ENCODE data around the gene TMEM163.
"Not testable (repeated sequence)": the region's sequence is repeated elsewhere in the genome, so short reads cannot be mapped to it uniquely, and the experiment has no call there.

Gene TMEM163

DNA sequence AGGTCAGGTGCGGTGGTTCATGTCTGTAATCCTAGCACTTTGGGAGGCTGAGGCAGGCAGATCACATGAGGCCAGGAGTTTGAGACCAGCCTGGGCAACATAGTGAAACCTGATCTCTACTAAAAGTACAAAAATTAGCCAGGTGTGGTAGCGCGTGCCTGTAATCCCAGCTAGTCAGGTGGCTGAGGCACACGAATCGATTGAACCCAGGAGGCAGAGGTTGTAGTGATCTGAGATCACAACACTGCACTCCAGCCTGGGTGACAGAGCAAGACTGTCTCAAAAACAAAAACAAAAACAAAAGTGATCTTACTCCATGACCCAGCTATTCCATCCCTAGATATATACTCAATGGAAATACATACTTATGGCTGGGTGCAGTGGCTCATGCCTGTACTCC, 153.8 kb downstream of the TMEM163 start:
- H3K4me3 Mint-ChIP-seq; H3K36me3 Mint-ChIP-seq (ENCODE audit: low read depth); H3K27ac Mint-ChIP-seq; H3K9me3 Mint-ChIP-seq; H3K4me1 Mint-ChIP-seq (ENCODE audit: low read depth); H3K27me3 Mint-ChIP-seq (ENCODE audit: low read depth): not testable (repeated sequence)

DNA sequence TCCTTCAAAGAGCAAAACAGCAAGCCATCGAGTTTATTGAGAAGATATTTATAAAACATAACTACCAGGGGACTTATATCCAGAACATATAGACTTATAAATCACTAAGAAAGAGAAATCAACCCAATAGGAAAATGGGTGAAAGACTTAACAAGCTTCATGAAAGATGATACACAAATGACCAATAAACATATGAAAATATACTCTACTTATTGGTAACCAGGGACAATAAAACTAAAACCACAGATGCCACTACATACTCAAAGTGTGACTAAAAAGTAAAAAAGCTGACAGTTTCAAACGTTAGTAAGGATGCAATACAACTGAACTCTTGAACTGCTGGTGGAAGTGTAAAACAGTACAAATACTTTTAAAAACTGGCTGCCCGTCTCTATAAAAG, 154.3 kb downstream of the TMEM163 start:
- Mint-ChIP-seq H3K9me3 (no peaks in the 10 kb centered on the region), H3K27me3 (ENCODE audit: low read depth) (peaks cover 9% of the 10 kb centered on the region), H3K36me3 (ENCODE audit: low read depth) (no peaks in the 10 kb centered on the region), H3K27ac (no peak overlapping the region), H3K4me1 (ENCODE audit: low read depth) (no peaks in the 10 kb centered on the region), H3K4me3 (no peak overlapping the region)

DNA sequence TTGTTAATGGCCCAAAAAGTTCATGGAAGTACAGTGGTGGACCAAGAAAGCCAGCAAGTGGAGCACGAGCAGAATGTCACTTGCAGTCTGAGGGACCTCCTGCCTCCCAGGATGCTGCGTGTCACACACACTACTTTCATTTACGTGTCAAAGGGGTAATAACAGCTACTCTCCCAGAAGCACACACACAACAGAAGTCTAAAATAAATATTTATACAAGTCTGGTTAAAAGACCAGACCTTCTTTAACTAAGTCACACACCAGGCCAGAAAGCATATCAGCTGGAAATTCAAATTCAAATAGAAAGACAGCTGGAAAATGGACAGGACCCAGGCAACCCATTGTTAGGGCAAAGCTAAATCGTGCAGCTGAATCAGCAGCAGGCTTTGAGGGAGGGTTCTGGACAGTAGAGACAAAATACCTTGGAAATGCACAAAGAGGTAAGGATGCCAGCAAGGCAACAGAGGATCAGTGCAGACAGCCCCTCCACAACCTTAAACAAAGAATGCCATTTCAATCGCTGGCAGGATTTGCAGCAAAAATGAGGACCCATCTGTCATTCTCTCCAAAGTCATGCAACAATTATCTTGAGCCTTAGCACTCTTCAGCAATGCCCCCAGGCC, 160.5 kb downstream of the TMEM163 start:
- Mint-ChIP-seq H3K9me3 (no peaks in the 10 kb centered on the region), H3K27me3 (ENCODE audit: low read depth) (no peaks in the 10 kb centered on the region), H3K4me3 (no peak overlapping the region), H3K36me3 (ENCODE audit: low read depth) (no peaks in the 10 kb centered on the region), H3K27ac (no peak overlapping the region), H3K4me1 (ENCODE audit: low read depth) (no peaks in the 10 kb centered on the region)

DNA sequence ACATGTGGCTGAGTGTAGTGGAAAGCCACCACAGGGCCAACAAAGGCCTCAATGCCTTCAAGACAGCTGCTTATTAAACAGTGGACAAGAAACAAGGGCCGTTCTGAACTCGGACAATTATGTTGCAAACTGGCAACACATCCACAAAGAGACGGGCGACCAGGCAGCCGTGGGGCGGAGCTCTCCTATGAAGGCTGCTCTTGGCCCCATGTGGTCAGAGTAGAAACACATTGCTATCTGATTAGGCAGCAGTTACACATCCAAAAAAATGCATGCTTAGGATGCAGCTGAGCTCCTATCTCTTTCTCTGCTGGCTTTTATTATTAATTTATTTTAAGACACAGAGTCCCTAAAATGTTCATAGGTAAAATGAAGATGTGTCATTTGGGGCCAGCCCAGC, 163.4 kb downstream of the TMEM163 start:
- no peaks in the 10 kb centered on the region for H3K27me3 Mint-ChIP-seq (ENCODE audit: low read depth)
- no peak overlapping the region for H3K27ac Mint-ChIP-seq
- H3K4me3 Mint-ChIP-seq, result no peak overlapping the region
- H3K4me1 Mint-ChIP-seq (ENCODE audit: low read depth), result no peaks in the 10 kb centered on the region
- no peaks in the 10 kb centered on the region for H3K9me3 Mint-ChIP-seq
- H3K36me3 Mint-ChIP-seq (ENCODE audit: low read depth), result no peaks in the 10 kb centered on the region

DNA sequence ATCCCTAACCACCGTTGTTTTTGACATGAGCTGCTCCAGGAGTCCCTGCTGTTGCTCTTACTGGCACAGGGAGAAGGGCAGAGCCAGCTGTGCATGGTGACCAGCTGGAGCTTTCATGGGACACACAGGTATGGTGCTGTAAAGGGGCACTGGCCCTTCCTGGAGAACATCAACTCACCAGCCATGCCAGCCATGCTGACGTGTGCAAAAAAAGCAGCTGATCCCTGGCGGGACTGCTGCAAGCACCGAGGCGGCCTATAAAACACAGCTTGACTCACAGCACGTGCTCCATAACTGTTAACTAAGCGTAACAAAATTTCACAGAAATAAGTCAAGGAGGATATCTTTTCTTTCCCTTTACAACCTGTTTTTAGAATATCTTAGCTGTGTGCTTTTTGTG, 165.1 kb downstream of the TMEM163 start:
- H3K27ac Mint-ChIP-seq, result no peak overlapping the region
- no peaks in the 10 kb centered on the region for H3K9me3 Mint-ChIP-seq
- no peaks in the 10 kb centered on the region for H3K27me3 Mint-ChIP-seq (ENCODE audit: low read depth)

DNA sequence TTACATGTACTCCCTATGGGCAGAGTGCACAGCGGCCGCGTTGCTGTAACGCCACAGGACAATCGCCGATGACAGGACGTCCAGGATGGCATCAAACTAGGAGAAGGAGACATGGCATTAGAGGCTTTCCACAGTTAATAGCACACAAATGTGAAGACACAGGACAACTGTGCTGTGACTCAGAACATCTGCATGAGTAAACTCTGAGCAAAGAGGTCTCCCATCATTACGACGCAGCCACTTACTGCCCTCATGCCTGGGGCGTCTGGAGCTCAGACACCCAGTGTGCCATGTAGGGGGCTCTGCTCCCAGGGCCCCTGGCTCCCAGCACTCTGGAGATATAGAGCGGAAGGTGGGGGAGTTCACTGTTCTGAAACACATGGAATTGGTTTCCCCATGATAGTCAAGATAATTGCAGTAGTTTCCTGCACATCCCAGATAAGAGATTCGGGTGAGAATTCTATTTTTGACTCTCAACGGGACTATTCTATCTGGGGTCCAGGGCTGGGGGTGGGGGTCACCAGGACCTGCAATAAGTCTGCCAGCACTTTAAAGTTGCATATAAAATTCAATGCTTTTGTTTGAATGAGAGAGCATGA, 168.1 kb downstream of the TMEM163 start:
- Mint-ChIP-seq H3K4me1 (ENCODE audit: low read depth) (no peaks in the 10 kb centered on the region), H3K4me3 (no peak overlapping the region), H3K27ac (no peak overlapping the region), H3K9me3 (no peaks in the 10 kb centered on the region), H3K36me3 (ENCODE audit: low read depth) (no peaks in the 10 kb centered on the region), H3K27me3 (ENCODE audit: low read depth) (no peaks in the 10 kb centered on the region)

More for the DNA sequence above, 165.1 kb downstream of the TMEM163 start:
- Mint-ChIP-seq H3K4me3 (no peak overlapping the region), H3K36me3 (ENCODE audit: low read depth) (no peaks in the 10 kb centered on the region), H3K4me1 (ENCODE audit: low read depth) (no peaks in the 10 kb centered on the region)

DNA sequence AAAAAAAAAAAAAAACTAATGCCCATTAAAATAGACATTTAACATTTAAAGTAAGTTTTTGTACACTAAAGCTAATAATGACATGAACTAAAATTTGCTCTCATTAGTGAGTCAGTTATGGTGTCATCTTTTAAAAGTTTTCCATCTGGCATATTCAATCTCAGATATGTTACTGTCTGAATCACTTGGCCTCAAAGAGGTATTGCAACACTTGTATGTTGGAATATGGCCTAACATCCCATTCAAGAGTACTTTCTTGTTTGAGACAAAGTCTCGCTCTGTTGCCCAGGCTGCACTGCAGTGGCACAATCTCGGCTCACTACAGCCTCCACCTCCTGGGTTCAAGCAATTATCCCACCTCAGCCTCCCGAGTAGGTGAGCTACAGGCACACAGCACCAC, 169.7 kb downstream of the TMEM163 start:
- H3K27ac Mint-ChIP-seq, result no peak overlapping the region
- no peaks in the 10 kb centered on the region for H3K36me3 Mint-ChIP-seq (ENCODE audit: low read depth)
- H3K9me3 Mint-ChIP-seq, result no peaks in the 10 kb centered on the region
- H3K4me3 Mint-ChIP-seq, result no peak overlapping the region
- no peaks in the 10 kb centered on the region for H3K4me1 Mint-ChIP-seq (ENCODE audit: low read depth)
- H3K27me3 Mint-ChIP-seq (ENCODE audit: low read depth), result no peaks in the 10 kb centered on the region

DNA sequence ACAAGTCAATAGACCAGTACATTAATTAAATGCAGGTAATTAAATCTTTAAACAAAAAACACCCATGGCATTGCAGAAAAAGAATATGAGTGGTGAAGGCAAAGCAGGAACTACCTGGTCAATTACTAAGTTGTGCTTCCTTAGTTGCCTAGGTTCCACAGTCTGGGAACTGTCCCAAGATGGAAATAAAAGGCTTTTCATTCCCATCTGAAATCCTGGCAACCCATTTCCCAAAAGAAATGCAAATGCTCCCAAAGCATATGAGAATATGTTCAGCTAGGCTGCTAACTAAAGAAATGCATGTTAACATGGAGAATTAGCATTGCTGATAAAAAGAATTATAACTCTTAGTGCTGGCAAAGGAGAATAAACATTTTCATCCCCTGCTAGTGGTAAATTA, 177.8 kb downstream of the TMEM163 start:
- Mint-ChIP-seq H3K27me3 (ENCODE audit: low read depth) (no peaks in the 10 kb centered on the region), H3K4me3 (no peak overlapping the region), H3K36me3 (ENCODE audit: low read depth) (no peaks in the 10 kb centered on the region), H3K9me3 (no peaks in the 10 kb centered on the region), H3K4me1 (ENCODE audit: low read depth) (no peaks in the 10 kb centered on the region), H3K27ac (no peak overlapping the region)

DNA sequence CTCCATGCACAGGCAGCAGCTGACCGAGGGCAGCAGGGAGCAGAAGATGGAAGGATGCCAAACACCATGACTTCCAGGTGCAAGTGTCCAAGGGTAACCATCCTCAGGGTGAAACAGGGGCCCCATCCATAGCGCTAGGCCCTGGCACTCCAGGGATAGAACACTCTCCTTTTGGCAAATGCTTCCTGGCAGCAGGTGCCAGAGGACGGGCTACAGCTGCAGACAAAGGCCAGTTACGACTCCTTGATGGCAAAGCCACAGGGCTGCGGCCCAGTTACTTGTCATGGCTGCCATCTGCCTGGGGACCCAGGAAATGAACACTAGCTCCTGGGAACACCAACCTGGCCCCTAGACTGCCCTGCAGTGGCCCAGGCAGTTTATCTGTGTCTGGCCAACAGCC, 178.8 kb downstream of the TMEM163 start:
- no peaks in the 10 kb centered on the region for H3K27me3 Mint-ChIP-seq (ENCODE audit: low read depth)
- H3K36me3 Mint-ChIP-seq (ENCODE audit: low read depth), result no peaks in the 10 kb centered on the region
- no peaks in the 10 kb centered on the region for H3K9me3 Mint-ChIP-seq

DNA sequence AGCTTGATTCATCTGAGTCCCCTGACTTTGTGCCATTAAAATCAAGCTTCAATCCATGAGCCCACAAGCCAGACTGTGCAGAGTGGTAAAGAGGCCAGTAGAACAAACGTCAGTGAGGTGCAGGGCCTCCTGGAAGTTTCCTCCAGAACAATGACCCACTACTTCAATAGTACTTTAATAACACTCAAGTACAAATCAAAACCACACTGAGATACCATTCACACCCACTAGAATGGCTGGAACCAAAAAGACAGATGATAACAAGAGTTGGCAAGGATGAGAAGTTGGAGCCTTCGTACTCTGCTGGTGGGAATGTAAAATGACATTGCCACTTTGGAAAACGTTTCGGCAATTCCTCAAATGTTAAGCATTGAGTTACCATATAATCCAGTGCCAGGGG, 181.1 kb downstream of the TMEM163 start:
- Mint-ChIP-seq H3K36me3 (ENCODE audit: low read depth) (no peaks in the 10 kb centered on the region), H3K4me1 (ENCODE audit: low read depth) (no peaks in the 10 kb centered on the region), H3K4me3 (no peak overlapping the region), H3K27ac (no peak overlapping the region), H3K27me3 (ENCODE audit: low read depth) (no peaks in the 10 kb centered on the region), H3K9me3 (no peaks in the 10 kb centered on the region)

More for the DNA sequence above, 178.8 kb downstream of the TMEM163 start:
- H3K4me3 Mint-ChIP-seq, result no peak overlapping the region
- H3K27ac Mint-ChIP-seq, result no peak overlapping the region
- no peaks in the 10 kb centered on the region for H3K4me1 Mint-ChIP-seq (ENCODE audit: low read depth)

DNA sequence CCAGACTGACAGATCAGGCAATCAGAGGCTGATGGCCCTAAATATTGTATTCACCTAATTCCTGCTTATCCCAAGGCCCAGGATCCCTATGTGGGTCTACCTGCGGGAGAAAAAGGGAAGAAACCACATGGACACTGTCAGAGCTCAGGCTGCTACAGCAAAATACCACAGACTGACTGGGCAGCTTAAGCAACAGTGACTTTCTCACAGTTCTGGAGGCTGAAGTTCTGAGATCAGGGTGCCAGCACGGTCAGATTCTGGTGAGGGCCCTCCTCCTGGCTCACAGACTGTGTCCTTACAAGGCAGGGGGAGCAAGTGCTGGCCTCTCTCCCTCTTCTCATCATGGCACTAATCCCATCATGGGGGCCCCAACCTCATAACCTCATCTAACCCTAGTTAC, 181.7 kb downstream of the TMEM163 start:
- no peaks in the 10 kb centered on the region for H3K9me3 Mint-ChIP-seq

DNA sequence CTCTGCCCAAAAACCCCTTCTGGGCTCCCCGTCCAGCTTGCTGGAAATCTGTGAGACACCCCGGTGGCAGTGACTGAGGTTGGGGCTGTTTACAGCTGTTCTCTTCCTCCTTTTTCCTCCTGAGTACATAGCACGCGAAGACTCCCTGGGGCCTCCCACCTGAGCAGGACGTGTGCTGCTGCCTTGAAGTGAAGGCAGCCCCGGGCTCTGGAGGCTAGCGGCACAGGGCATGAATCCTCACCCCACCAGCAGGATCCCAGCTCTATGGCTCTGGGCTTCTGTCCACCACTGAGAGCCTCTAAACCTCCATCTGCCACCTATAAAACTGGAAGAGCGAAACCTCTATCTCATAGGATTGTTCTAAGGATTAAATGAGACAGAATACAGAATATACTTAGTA, 182.5 kb downstream of the TMEM163 start:
- no peaks in the 10 kb centered on the region for H3K4me1 Mint-ChIP-seq (ENCODE audit: low read depth)
- no peak overlapping the region for H3K27ac Mint-ChIP-seq
- H3K4me3 Mint-ChIP-seq, result no peak overlapping the region
- no peaks in the 10 kb centered on the region for H3K9me3 Mint-ChIP-seq
- H3K36me3 Mint-ChIP-seq (ENCODE audit: low read depth), result no peaks in the 10 kb centered on the region
- no peaks in the 10 kb centered on the region for H3K27me3 Mint-ChIP-seq (ENCODE audit: low read depth)

More for the DNA sequence above, 181.7 kb downstream of the TMEM163 start:
- H3K4me3 Mint-ChIP-seq, result no peak overlapping the region
- no peaks in the 10 kb centered on the region for H3K36me3 Mint-ChIP-seq (ENCODE audit: low read depth)
- H3K27ac Mint-ChIP-seq, result no peak overlapping the region
- H3K4me1 Mint-ChIP-seq (ENCODE audit: low read depth), result no peaks in the 10 kb centered on the region
- H3K27me3 Mint-ChIP-seq (ENCODE audit: low read depth), result no peaks in the 10 kb centered on the region

DNA sequence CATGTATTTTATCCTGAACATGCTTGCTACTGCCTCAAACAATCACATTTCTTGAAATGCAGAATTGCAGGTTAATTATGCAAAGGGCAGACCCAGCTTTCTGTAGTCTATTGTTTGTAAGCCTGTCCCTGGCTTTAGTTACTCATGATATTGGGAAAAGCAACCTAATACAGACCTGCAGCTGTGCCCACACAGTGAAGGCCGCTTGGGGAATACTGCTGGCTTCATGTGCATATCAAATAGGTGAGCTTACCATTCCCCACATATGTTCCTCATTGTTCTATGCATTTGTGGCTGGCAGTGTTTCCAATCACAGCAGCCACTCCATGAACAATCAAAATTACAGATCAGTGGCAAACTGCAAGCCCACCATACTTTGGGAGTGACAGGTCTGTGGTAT, 186.3 kb downstream of the TMEM163 start:
- no peaks in the 10 kb centered on the region for H3K4me1 Mint-ChIP-seq (ENCODE audit: low read depth)
- no peak overlapping the region for H3K27ac Mint-ChIP-seq
- no peaks in the 10 kb centered on the region for H3K9me3 Mint-ChIP-seq
- H3K4me3 Mint-ChIP-seq, result no peak overlapping the region
- H3K36me3 Mint-ChIP-seq (ENCODE audit: low read depth), result no peaks in the 10 kb centered on the region
- H3K27me3 Mint-ChIP-seq (ENCODE audit: low read depth), result no peaks in the 10 kb centered on the region

DNA sequence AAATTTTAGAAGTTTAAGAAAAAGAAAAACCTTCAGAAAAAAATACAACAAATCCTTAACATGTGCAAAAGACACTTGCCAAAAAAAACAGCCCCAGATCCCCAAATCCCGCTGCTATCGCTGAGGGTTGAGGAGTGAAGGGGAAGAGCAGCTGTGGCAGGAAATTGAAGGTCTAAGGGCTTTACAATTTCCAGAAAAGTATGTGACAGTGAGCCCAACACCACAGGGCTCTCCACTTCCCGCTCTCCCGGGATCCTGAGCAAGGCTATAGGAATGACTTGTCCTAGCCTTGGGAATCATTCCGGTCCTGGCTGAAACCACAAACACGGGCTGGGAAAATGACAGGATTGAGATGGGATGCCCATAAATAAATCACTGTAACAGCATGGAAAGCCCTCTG, 191.4 kb downstream of the TMEM163 start:
- no peak overlapping the region for H3K4me3 Mint-ChIP-seq
- H3K36me3 Mint-ChIP-seq (ENCODE audit: low read depth), result no peaks in the 10 kb centered on the region
- no peaks in the 10 kb centered on the region for H3K27me3 Mint-ChIP-seq (ENCODE audit: low read depth)
- H3K9me3 Mint-ChIP-seq, result no peaks in the 10 kb centered on the region
- no peaks in the 10 kb centered on the region for H3K4me1 Mint-ChIP-seq (ENCODE audit: low read depth)
- no peak overlapping the region for H3K27ac Mint-ChIP-seq

DNA sequence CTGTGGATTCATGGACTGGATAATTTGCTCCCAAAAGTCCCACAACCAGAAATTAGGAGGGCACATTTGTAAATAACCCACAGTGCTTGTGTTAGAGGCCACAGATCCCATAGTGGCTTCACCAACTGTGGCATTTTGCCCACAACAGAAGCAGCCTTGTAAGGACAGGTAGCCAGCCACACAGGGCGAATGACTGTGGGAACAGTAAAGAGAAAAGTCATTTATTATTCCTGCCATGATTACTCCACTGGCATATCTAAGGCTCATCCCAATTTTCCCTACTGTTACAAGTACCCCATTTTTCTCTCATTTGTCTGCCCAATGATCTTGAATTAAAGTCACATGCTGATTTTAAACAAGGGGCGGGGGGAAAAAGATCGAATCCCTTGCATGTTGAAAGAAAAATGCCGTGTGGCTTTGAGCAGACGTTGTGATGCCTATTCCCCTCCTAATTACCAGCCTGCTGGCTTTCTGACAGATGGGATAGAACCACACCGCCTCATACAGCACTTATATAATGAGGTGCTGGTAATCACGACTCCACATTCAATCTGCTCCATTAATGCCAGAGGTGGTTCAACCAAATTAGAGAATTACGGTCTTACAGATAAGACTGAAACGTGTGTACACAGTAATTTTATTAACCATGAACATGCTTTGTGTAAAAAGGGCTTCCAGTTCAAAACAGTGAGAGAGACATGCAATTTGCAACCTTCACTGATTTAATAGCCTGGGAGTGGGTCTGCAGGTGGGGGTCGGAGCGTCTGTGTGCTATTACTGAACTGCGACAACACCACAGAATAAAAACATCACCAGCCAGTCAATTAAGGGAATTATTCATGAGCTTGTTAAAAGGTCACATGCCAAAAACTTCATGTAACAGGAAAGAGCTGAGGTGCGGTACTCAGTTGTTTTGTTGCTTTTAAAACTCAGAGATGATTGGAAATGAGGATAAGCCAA, 196.0 kb downstream of the TMEM163 start:
- Mint-ChIP-seq H3K27me3 (ENCODE audit: low read depth) (no peaks in the 10 kb centered on the region), H3K27ac (no peak overlapping the region)

More for the DNA sequence above, 196.0 kb downstream of the TMEM163 start:
- Mint-ChIP-seq H3K4me3 (no peak overlapping the region), H3K4me1 (ENCODE audit: low read depth) (no peaks in the 10 kb centered on the region), H3K36me3 (ENCODE audit: low read depth) (no peaks in the 10 kb centered on the region), H3K9me3 (no peaks in the 10 kb centered on the region)
